NT2/D1 (cell line): ENCODE results near the gene CLCN4.

Experiments
- YY1 ChIP-seq: IDR thresholded peaks from 2 replicates; pipeline ENCODE4 v1.6.1; 2011; ENCODE audit not compliant: insufficient read length, insufficient read depth
- ZNF274 ChIP-seq: IDR thresholded peaks from 2 replicates; pipeline ENCODE4 v1.6.1; 2011; ENCODE audit warnings: mild to moderate bottlenecking, low read depth, low read length

GRCh38 chrX:10108288-10108687 is 48.5 kb upstream of the CLCN4 start:
- TF ChIP-seq ZNF274 (no peak), YY1 (no peak)
